PC-9 (cell line): ENCODE data around the gene PFKFB1.

Experiments
- CTCF ChIP-seq: fragments of 200-600 bp; sonication (generic); conservative IDR thresholded peaks from 2 replicates; pipeline ENCODE4 v1.6.1; 2017; ENCODE audit warnings: mixed run types, antibody characterized with exemption, mild to moderate bottlenecking, moderate library complexity
- EZH2 ChIP-seq: fragments of 200-600 bp; sonication (generic); IDR thresholded peaks from 2 replicates; pipeline ENCODE4 v1.8.0; 2017; ENCODE audit warnings: antibody characterized with exemption, low read depth

- TF ChIP-seq EZH2 (no peak), CTCF (no peak)
Observed at GRCh38 chrX:54937416-54937815, 56.6 kb downstream of the PFKFB1 start.
